HG03558 (cell line): ENCODE measurements around the gene TAMALIN.

Experiments used
- ATAC-seq: cut with Tn5 transposase; IDR thresholded peaks from one replicate; pipeline ENCODE4 v1.9.1; 2021; ENCODE audit warnings: moderate number of reproducible peaks; ENCODE audit not compliant: unreplicated experiment; ENCODE audit errors: extremely low read depth

Gene TAMALIN

DNA sequence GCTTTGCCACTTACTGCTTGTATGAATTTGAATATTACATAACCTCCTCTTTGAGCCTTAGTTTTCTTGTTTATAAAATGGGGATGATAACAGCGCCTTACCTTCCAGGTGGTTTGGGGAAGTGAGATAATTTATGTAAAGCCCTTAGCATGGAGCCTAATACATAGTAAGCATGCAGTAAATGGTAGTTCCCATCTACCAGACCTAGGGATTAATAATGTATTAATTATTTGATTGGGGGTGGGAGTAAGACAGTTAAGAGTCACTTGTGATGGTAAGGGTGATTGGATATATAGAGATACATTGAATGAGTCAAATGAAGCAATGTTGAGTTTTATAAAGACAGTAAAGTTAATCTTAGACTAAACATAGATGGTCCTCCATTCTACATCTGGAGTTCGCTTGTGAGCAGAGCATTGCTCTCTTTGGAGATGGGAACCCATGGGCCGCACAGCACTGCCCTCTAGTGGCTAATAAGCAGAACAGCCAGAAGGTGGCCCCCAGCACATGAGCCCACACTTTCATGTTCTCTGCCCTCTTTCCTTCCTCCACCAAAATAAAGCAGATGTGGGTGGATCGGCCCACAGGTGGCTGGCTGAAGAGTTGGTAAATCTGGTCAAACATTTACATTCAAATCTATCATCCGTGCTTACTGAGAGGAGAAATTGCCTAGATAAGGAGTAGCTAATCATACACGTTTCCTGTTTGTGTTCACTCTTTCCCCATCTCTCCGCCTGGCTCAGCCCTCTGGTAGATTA is 26.5 kb upstream of the TAMALIN start:
- no peak for ATAC-seq

DNA sequence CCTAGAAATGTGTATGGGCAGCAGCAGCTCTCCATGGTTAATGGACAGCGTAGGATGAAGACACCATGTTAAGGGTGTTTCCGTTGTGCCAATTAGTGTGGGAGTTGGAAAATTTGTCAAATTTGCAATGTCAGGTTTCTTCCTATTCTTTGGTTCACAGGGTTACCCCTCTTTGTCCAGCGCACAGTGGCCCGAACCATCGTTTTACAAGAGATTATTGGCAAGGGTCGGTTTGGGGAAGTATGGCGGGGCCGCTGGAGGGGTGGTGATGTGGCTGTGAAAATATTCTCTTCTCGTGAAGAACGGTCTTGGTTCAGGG is 26.0 kb upstream of the TAMALIN start:
- ATAC-seq = no peak

DNA sequence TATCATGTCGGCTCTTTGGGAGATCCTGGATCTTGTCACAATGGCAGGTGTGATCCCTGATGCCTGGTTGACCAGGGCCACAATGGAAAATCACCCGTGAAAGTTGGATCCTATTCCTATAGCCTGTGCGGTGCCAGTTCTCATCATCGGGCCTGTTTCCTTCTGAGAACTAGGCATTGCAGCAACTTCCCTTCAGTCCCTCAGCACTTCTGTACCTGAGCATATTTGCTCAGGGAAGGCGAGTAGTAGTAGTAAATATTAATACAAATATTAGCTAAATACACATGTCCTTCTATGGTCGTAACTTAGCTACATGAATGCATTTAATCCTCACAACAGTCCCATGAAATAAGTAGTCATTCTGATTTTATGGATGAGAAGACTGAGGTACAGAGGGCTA is 22.1 kb upstream of the TAMALIN start:
- no peak for ATAC-seq

DNA sequence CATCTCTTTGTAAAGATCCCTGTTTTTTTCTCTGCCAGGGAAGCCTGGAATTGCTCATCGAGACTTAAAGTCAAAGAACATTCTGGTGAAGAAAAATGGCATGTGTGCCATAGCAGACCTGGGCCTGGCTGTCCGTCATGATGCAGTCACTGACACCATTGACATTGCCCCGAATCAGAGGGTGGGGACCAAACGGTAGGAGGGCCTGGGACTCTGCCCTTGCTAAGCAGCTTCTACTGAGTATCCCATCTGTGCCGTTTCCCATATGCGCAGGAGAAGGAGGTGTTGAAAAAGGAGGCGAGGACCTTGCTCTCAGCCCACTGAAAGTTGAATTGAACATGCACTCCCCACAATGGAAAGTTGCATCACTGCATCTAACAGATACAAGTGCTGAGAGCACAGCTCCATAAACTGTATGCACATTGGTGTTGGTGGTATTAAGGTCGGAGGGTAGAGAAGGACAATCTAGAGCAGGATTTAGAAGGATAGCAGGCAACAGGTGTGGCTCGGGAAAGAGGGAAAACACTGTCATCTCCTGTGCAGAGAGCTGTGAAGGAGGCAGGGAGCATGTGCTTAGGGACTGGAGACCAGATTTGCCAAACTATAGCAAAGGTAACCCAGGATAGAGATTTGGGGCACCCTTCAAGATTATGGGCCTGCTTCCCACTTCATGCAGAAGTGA is 21.5 kb upstream of the TAMALIN start:
- ATAC-seq = no peak

DNA sequence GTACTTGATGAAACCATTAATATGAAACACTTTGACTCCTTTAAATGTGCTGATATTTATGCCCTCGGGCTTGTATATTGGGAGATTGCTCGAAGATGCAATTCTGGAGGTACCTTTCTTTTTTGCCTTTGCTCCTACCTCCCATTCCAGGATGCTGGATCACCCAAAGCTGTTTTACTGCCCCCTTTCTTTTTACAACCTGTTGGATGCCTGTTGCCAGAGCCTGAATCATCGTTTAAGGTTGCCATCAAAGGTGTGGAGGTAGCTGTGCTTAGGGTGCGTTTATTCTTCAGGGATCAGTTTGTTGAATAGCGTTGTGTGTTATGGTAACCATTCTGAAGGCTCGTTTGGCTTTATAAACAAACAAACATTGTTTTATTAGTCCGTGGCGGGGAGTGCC is 19.9 kb upstream of the TAMALIN start:
- no peak for ATAC-seq

DNA sequence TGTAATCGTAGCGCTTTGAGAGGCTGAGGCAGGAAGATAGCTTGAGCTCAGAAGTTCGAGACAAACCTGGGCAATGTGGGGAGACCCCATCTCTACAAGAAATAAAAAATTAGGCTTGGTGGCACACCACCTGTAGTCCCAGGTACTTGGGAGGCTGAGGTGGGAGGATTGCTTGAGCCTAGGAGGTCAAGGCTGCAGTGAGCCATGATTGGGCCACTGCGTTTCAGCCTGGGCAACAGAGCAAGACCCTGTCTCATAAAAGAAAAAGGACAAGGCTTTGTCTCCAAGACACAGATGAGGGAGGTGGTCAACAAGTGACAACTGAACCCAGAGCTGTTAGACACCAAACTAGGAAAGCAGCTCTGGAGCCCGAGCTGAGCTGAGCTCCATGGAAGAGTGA is 14.5 kb upstream of the TAMALIN start:
- no peak for ATAC-seq

DNA sequence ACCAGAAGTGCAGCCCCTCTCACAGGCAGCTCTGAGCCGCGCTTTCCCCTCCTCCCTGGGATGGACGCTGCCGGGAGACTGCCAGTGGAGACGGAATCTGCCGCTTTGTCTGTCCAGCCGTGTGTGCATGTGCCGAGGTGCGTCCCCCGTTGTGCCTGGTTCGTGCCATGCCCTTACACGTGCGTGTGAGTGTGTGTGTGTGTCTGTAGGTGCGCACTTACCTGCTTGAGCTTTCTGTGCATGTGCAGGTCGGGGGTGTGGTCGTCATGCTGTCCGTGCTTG is 12.3 kb upstream of the TAMALIN start:
- ATAC-seq = no peak

DNA sequence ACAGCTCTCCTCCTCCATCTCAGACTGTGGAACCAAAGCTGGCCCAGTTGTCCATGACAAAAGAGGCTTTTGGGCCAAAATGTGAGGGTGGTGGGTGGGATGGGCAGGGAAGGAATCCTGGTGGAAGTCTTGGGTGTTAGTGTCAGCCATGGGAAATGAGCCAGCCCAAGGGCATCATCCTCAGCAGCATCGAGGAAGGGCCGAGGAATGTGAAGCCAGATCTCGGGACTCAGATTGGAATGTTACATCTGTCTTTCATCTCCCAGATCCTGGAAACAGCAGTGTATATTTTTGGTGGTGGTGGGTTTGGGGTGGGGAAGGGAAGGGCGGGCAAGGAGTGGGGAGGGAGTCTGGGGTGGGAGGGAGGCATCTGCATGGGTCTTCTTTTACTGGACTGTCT is 11.8 kb upstream of the TAMALIN start:
- ATAC-seq = no peak

DNA sequence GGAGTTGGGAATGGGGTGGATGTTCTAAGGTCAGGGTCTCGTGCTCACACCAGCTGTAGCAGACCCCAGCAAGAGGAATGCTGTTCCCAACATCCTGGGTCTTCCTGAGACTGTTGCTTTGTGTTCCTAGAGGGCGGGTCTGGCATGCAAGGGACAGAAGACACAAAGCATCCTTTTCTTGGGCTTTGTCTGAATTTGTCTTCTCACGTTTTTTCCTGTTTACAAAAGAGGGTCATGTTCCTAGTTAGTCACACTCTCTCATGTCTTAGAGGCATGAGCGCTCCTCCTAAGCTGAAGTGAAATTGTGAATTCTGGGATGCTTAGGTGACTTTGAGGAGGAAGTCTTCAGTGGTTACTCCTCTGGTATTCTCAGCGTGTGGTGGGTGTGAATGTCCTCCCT is 9.6 kb upstream of the TAMALIN start:
- no peak for ATAC-seq

DNA sequence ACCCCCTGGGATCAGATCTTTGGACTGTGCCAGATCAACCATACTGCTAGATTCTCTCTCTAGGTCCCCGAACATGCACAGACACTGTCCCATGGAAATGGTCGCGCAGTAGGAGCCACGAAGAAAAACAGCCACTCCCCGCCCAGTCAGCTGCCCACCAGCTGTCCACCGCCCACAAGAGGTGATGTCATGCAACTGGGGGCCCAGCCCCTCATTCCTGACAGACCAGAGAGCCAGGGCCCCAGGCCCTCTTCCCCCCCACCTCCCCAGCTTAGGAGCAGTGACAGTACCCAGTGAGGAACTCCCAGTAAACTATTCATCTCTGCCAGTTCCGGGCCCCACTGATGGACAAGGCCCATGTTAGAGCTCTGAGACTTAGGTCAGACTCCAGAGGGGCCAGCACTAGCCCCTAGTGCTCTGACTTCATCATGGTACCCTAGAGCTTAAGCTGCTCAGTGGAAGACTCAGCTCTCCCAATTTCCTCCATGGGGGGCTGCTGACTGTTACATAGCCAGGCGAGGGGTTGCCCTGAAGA is 3.7 kb upstream of the TAMALIN start:
- ATAC-seq = no peak

DNA sequence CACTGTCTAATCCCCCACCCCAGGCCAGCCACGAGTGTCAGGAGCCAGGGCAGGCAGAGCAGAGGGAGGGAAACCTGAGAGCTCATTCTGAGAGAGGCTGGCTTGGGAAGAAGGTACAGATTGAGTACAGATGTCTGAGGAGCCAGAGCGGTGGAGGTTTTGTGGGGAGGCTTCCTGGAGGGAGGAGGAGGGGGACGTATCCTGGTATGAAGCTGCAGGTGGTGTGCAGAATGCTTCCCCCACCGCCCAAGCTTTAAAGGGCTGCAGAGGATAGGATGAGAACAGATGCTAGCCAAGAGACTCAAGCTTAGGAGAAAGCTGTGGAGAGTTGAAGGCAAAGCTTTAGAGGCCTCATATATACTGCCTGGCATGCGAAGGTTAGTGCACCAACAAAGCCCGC is 3.2 kb upstream of the TAMALIN start:
- no peak for ATAC-seq

DNA sequence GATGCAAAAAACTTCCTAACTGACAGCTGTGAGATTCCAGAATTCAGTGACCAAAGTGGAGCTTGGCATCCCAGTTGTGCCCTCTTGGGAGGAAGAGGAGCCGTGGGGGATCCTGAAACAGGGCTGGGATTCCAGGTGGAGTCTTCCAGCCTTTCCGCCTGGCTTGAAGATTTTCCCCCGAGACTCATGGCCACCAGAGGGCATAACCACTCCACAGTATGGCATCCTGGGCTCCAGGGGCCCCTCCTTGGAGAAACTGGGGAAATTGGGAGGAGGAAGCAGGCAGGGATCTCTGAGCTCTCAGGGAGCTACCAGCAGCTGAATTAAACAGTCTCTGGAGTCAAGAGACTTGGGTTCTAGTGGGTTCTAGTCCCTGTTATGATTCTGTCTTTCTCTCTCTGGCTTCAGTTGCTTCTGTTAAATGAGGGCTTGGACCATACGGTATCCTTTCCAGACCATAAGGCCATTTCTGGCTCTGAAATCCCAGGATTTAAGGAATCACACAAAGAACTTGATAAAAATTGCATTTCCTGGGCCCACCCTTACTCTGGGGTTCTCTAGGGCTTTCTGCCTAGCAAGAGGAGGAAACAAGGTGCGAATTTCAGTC is 2.6 kb upstream of the TAMALIN start:
- ATAC-seq = no peak

DNA sequence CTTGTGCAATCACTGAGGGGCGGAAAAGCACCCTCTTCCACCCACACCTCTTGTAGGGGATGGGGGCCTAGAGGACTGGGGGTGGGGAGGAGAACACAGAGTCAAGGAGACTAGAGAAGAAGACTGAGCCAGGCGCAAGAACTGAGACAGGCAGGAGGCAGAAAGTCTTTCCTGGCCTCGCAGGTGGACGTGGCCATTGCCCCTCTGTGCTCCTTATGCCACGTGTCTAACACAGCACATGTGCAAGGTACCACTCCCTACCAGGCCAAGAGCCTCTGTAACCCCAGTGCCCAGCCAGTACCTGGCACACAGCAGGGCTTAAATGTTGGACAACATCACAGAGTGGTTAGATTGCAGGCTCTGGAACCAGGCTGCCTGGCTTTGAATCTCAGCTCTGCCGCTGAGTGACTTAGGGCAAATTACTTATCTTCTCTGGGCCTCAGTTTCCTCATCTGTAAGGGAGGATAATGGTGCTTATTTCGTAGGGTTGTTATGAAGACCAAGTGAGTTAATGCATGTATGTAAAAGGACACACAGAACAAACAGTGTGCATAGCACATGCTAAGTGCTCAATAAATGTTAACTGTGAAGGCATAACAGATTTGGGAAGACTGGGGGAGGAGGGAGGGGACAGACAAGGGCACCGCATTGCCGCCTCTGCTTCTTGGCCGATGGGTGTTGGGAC is 1.4 kb upstream of the TAMALIN start:
- no peak for ATAC-seq

DNA sequence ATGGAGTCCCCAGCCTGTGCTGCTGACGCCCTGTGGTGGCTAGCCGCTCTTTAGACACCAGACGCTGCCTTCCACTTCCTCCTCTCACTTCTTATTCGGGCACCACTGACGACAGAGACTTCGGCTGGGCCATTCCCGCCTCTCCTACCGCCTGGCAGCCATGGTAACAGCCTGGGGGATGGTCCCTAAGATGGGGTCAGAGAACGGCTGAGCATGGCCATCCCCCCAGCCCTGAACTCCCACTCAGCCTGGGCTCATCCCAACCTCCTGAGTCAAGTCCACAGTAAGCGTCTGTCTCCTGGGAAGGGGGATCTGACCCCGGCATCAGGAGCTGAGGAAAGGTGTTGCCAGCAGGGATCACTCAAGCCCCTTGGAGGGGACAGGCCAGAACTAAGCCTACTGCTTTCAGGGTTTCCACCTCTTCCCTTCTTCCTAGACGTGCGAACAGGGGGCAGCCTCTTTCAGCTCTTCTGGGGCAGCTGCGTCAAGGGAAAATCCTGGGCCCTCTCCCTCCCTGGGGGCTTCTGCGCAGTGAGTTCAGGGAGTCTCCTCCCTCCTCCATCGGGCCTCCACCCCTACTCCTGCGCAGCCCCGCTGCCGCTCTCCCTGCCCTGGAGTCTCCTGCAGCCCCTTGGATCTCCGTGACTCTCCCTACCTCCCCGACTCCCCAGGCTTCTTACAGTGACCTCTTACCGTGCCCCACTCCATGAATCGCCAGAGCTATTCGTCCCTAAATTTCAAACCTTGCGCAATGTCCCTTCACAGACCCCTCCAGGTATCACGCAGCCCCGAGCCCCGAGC is 643 bp upstream of the TAMALIN start:
- ATAC-seq = no peak

DNA sequence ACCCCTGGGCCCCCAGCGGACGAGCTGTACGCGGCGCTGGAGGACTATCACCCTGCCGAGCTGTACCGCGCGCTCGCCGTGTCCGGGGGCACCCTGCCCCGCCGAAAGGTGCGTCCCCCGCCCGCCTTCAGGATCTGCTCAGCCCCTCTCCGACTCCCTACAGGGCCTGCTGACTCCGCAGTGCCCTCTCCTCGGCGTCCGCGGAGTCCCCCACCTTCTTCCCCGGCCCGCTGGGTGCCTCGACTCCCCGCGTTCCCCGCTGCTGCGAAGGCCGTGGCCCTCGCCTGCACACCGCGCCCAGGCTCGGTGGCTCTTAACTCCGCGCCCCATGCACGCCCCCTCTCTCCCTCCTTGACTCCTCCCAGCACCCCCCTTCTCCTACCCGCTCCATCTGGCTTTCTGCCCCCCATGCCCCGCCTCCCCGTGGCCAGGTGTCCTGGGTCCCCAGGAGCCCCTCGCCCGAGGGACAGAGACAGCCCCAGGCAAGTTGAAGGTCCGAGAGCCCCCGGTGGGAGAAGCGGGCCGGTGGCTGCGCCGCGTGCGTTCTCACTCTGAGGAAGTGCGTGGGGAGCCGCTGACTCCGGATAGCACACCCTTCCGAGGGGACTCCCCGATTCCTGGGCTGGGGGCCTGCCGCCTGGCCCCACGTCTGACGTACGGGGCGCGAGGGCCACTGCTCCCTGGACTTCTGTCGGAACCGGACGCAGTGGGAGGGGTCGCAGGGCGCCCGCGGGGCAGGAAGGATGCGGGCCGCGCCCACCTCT is 594 bp downstream of the TAMALIN start:
- no peak for ATAC-seq

DNA sequence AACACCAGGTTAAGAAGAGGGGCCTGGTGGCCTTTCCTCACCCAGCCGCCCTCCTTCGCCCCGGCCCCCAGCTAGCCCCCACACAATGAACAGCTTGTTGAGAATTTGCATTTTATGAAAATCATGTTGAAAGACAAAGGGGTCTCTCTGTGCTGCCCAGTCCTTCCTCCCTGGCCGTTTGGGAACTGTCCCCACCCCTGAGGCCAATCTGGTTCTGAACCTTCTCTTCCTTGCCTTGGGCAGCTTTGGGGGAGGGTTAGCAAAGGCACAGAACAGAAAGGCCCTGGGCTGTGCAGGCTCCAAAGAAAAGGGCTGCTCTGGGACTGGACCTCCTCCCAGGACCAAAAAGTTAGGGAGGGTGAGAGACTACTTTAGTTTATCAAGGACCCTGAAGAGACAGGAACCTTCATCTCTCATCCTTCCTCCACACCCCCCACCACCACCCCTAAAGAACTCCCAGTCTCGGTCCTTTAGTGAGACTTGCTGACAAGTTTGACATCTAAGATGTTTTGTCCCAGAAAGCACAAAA is 1.3 kb downstream of the TAMALIN start:
- ATAC-seq = no peak

DNA sequence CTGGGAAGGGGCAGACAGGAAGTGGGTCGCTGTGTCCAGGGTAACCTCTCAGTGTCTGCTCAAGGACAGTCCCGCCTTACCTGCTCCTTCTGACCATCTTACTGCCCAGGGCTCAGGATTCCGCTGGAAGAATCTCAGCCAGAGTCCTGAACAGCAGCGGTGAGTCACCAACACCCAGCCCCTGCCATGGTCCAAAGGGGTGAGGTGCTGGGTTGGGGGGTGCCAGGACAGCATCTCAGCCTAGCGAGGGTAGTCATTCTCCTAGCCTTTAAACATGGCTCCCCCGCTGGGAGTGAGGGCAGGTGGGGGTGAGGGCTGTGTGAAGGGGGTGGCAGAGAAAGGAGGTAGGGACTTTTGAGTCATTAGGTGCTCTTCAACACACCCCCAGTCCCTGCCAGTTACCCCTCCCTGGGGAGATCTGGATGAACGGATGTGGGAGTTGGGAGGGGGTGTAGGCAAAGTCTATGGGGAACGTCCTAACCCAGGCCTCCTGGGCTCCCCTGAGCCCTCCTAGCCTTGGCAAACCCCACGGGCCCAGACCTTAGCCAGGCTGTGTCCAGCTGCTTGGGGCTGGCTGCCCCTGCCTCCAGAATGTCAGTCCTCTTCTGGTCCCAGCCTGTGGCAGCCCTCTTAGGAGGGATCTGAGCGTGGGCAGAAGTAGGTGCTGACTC is 2.5 kb downstream of the TAMALIN start:
- ATAC-seq = no peak

DNA sequence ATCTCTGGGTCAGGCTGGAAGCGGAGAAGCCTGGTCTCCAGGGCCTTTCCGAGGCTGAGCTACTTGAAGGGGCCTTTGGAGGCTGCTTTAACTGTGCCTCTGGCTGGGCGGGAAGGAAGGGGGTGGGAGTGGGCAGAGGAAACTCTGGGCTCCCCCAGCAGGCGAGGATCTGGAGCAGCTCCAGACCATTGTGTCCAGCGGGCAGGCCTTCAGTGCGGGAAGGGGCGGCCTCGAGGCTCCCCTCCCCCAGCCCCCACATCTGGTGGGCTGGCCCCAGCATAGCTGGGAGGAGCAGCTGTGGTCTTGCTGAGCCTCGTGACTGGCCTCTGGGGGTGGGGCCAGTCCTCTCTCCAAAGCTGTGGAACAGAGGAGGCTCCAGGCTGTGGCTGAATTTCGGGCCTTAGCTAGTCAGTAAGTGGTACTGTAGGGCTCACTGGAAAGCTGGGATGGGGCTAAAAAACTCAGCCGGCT is 3.4 kb downstream of the TAMALIN start:
- ATAC-seq = no peak
